Measurements from ENCODE around the gene RANBP10.
"Not testable (repeated sequence)": the region's sequence is repeated elsewhere in the genome, so short reads cannot be mapped to it uniquely, and the experiment has no call there.

Gene RANBP10

GRCh38 chr16:67841198-67841815, 34.9 kb upstream of the RANBP10 start:
- WGBS (ENCODE audit: insufficient coverage): 76% methylated on average over 17 of the region's 17 CpGs
- ChIA-PET CTCF (interaction anchor here (0.9 to 1.9 kb wide), 8 partner anchors 10 to 169 kb away, joined by 3 to 8 read pairs (median 4); no protein-coding TSS in a partner anchor), POLR2A (interaction anchor here (0.6 kb wide), 1 partner anchor 312 kb away, joined by 3 read pairs; no protein-coding TSS in a partner anchor)
- H3K27ac ChIP-seq (ENCODE audit: insufficient read depth in 1 of 2, low read depth in 1 of 2, low read length in 2 of 2, poor library complexity in 1 of 2, severe bottlenecking in 2 of 2): peak overlapping the region in 1 of 2 experiments; percentile 91
- H3K9me3 ChIP-seq (ENCODE audit: control extremely low read depth in 1 of 5, control insufficient read depth in 4 of 5, insufficient read depth in 2 of 5, low read depth in 1 of 5, low read length in 4 of 5): no peaks in the 10 kb centered on the region
- H3K4me1 ChIP-seq (ENCODE audit: control extremely low read depth in 1 of 4, control insufficient read depth in 4 of 4, insufficient read depth in 4 of 4, low read length in 3 of 4): peaks cover 21 to 45% (median 40%) of the 10 kb centered on the region in 4 experiments
- H3K27me3 ChIP-seq (replicated peaks in 2 of 5; ENCODE audit: control insufficient read depth in 4 of 5, insufficient read depth in 5 of 5, low read length in 4 of 5): no peaks in the 10 kb centered on the region
- peaks cover 0 to 9% (median 2%) of the 10 kb centered on the region in 4 experiments for H3K36me3 ChIP-seq (ENCODE audit: control insufficient read depth in 4 of 4, insufficient read depth in 4 of 4, low read length in 3 of 4)
- no peak for DNase-seq
- peak overlapping the region in 5 of 7 experiments; percentile 72 to 98 (median 95) for H3K4me3 ChIP-seq (ENCODE audit: control insufficient read depth in 1 of 7, extremely low read depth in 1 of 7, insufficient read depth in 4 of 7, low read depth in 2 of 7, low read length in 6 of 7)

GRCh38 chr16:67837811-67838210, 31.5 kb upstream of the RANBP10 start:
- H3K4me3 ChIP-seq (ENCODE audit: control insufficient read depth in 1 of 7, extremely low read depth in 1 of 7, insufficient read depth in 4 of 7, low read depth in 2 of 7, low read length in 6 of 7): no peak overlapping the region
- CTCF ChIA-PET: interaction anchor here (0.7 to 3.1 kb wide), 7 partner anchors 14 to 168 kb away, joined by 3 to 11 read pairs (median 5); no protein-coding TSS in a partner anchor
- WGBS (ENCODE audit: insufficient coverage): 96% methylated on average over 2 of the region's 2 CpGs
- no peak for DNase-seq
- no peak overlapping the region for H3K27ac ChIP-seq (ENCODE audit: insufficient read depth in 1 of 2, low read depth in 1 of 2, low read length in 2 of 2, poor library complexity in 1 of 2, severe bottlenecking in 2 of 2)
- POLR2A ChIA-PET: no interaction called here
- no peaks in the 10 kb centered on the region for H3K27me3 ChIP-seq (replicated peaks in 2 of 5; ENCODE audit: control insufficient read depth in 4 of 5, insufficient read depth in 5 of 5, low read length in 4 of 5)
- no peaks in the 10 kb centered on the region for H3K36me3 ChIP-seq (ENCODE audit: control insufficient read depth in 4 of 4, insufficient read depth in 4 of 4, low read length in 3 of 4)
- peaks cover 3 to 21% (median 18%) of the 10 kb centered on the region in 4 experiments for H3K4me1 ChIP-seq (ENCODE audit: control extremely low read depth in 1 of 4, control insufficient read depth in 4 of 4, insufficient read depth in 4 of 4, low read length in 3 of 4)
- no peaks in the 10 kb centered on the region for H3K9me3 ChIP-seq (ENCODE audit: control extremely low read depth in 1 of 5, control insufficient read depth in 4 of 5, insufficient read depth in 2 of 5, low read depth in 1 of 5, low read length in 4 of 5)

GRCh38 chr16:67837190-67837589, 30.8 kb upstream of the RANBP10 start:
- H3K4me1 ChIP-seq (ENCODE audit: control extremely low read depth in 1 of 4, control insufficient read depth in 4 of 4, insufficient read depth in 4 of 4, low read length in 3 of 4): peaks cover 3 to 20% (median 18%) of the 10 kb centered on the region in 4 experiments
- 99% methylated on average over 7 of the region's 10 CpGs for WGBS (ENCODE audit: insufficient coverage)
- H3K4me3 ChIP-seq (ENCODE audit: control insufficient read depth in 1 of 7, extremely low read depth in 1 of 7, insufficient read depth in 4 of 7, low read depth in 2 of 7, low read length in 6 of 7); H3K27me3 ChIP-seq (replicated peaks in 2 of 5; ENCODE audit: control insufficient read depth in 4 of 5, insufficient read depth in 5 of 5, low read length in 4 of 5); H3K9me3 ChIP-seq (ENCODE audit: control extremely low read depth in 1 of 5, control insufficient read depth in 4 of 5, insufficient read depth in 2 of 5, low read depth in 1 of 5, low read length in 4 of 5); H3K27ac ChIP-seq (ENCODE audit: insufficient read depth in 1 of 2, low read depth in 1 of 2, low read length in 2 of 2, poor library complexity in 1 of 2, severe bottlenecking in 2 of 2); DNase-seq; H3K36me3 ChIP-seq (ENCODE audit: control insufficient read depth in 4 of 4, insufficient read depth in 4 of 4, low read length in 3 of 4): not testable (repeated sequence)
- ChIA-PET POLR2A (interaction anchor here (1.1 kb wide), 1 partner anchor 36 kb away, joined by 3 read pairs; no protein-coding TSS in a partner anchor), CTCF (interaction anchor here (0.7 to 3.1 kb wide), 7 partner anchors 13 to 168 kb away, joined by 3 to 11 read pairs (median 5); no protein-coding TSS in a partner anchor)

- ChIA-PET POLR2A (interaction anchor here (1.8 kb wide), 1 partner anchor 12 kb away, joined by 5 read pairs; the partner anchor contains the start of gene NUTF2), CTCF (interaction anchor here (0.5 to 2.1 kb wide), 9 partner anchors 9 to 38 kb away, joined by 3 to 10 read pairs (median 5); partner anchors contain the start of gene NUTF2)
- Histone ChIP-seq H3K27ac (ENCODE audit: insufficient read depth in 1 of 2, low read depth in 1 of 2, low read length in 2 of 2, poor library complexity in 1 of 2, severe bottlenecking in 2 of 2) (peak overlapping the region in 1 of 2 experiments; percentile 81), H3K36me3 (ENCODE audit: control insufficient read depth in 4 of 4, insufficient read depth in 4 of 4, low read length in 3 of 4) (peaks cover 7 to 32% (median 19%) of the 10 kb centered on the region in 4 experiments), H3K27me3 (replicated peaks in 2 of 5; ENCODE audit: control insufficient read depth in 4 of 5, insufficient read depth in 5 of 5, low read length in 4 of 5) (no peaks in the 10 kb centered on the region), H3K4me3 (ENCODE audit: control insufficient read depth in 1 of 7, extremely low read depth in 1 of 7, insufficient read depth in 4 of 7, low read depth in 2 of 7, low read length in 6 of 7) (peak overlapping the region in 6 of 7 experiments; percentile 67 to 83 (median 74)), H3K4me1 (ENCODE audit: control extremely low read depth in 1 of 4, control insufficient read depth in 4 of 4, insufficient read depth in 4 of 4, low read length in 3 of 4) (peaks cover 3 to 18% (median 15%) of the 10 kb centered on the region in 4 experiments), H3K9me3 (ENCODE audit: control extremely low read depth in 1 of 5, control insufficient read depth in 4 of 5, insufficient read depth in 2 of 5, low read depth in 1 of 5, low read length in 4 of 5) (no peaks in the 10 kb centered on the region)
- 85% methylated on average over 10 of the region's 10 CpGs for WGBS (ENCODE audit: insufficient coverage)
- DNase-seq: no peak
These were observed 27.9 kb upstream of the RANBP10 start for GRCh38 chr16:67834242-67834614.

GRCh38 chr16:67833415-67834241, 27.3 kb upstream of the RANBP10 start:
- Histone ChIP-seq H3K4me1 (ENCODE audit: control extremely low read depth in 1 of 4, control insufficient read depth in 4 of 4, insufficient read depth in 4 of 4, low read length in 3 of 4) (peaks cover 3 to 18% (median 15%) of the 10 kb centered on the region in 4 experiments), H3K36me3 (ENCODE audit: control insufficient read depth in 4 of 4, insufficient read depth in 4 of 4, low read length in 3 of 4) (peaks cover 7 to 38% (median 23%) of the 10 kb centered on the region in 4 experiments), H3K9me3 (ENCODE audit: control extremely low read depth in 1 of 5, control insufficient read depth in 4 of 5, insufficient read depth in 2 of 5, low read depth in 1 of 5, low read length in 4 of 5) (no peaks in the 10 kb centered on the region), H3K27me3 (replicated peaks in 2 of 5; ENCODE audit: control insufficient read depth in 4 of 5, insufficient read depth in 5 of 5, low read length in 4 of 5) (no peaks in the 10 kb centered on the region), H3K27ac (ENCODE audit: insufficient read depth in 1 of 2, low read depth in 1 of 2, low read length in 2 of 2, poor library complexity in 1 of 2, severe bottlenecking in 2 of 2) (peak overlapping the region in 1 of 2 experiments; percentile 81), H3K4me3 (ENCODE audit: control insufficient read depth in 1 of 7, extremely low read depth in 1 of 7, insufficient read depth in 4 of 7, low read depth in 2 of 7, low read length in 6 of 7) (peak overlapping the region; percentile 60 to 83 (median 74))
- WGBS (ENCODE audit: insufficient coverage): under 1% methylated on average over 43 of the region's 49 CpGs
- ChIA-PET POLR2A (interaction anchor here (0.8 to 1.8 kb wide), 2 partner anchors 13 to 22 kb away, joined by 3 to 5 read pairs; partner anchors contain the start of gene NUTF2), CTCF (interaction anchor here (0.5 to 2.1 kb wide), 10 partner anchors 9 to 38 kb away, joined by 3 to 10 read pairs (median 5); partner anchors contain the start of gene NUTF2)
- peak; percentile 81 to 93 (median 91) for DNase-seq

GRCh38 chr16:67833030-67833414, 26.7 kb upstream of the RANBP10 start:
- peaks cover 3 to 18% (median 15%) of the 10 kb centered on the region in 4 experiments for H3K4me1 ChIP-seq (ENCODE audit: control extremely low read depth in 1 of 4, control insufficient read depth in 4 of 4, insufficient read depth in 4 of 4, low read length in 3 of 4)
- H3K27ac ChIP-seq (ENCODE audit: insufficient read depth in 1 of 2, low read depth in 1 of 2, low read length in 2 of 2, poor library complexity in 1 of 2, severe bottlenecking in 2 of 2): peak overlapping the region; percentile 19 to 81
- 0% methylated on average over 1 of the region's 3 CpGs for WGBS (ENCODE audit: insufficient coverage)
- no peaks in the 10 kb centered on the region for H3K9me3 ChIP-seq (ENCODE audit: control extremely low read depth in 1 of 5, control insufficient read depth in 4 of 5, insufficient read depth in 2 of 5, low read depth in 1 of 5, low read length in 4 of 5)
- peak in 1 of 3 donors; percentile 6 for DNase-seq
- H3K27me3 ChIP-seq (replicated peaks in 2 of 5; ENCODE audit: control insufficient read depth in 4 of 5, insufficient read depth in 5 of 5, low read length in 4 of 5): no peaks in the 10 kb centered on the region
- peaks cover 11 to 44% (median 26%) of the 10 kb centered on the region in 4 experiments for H3K36me3 ChIP-seq (ENCODE audit: control insufficient read depth in 4 of 4, insufficient read depth in 4 of 4, low read length in 3 of 4)
- ChIA-PET CTCF (interaction anchor here (1.2 to 2.1 kb wide), 7 partner anchors 9 to 39 kb away, joined by 3 to 10 read pairs (median 5); no protein-coding TSS in a partner anchor), POLR2A (interaction anchor here (0.8 kb wide), 1 partner anchor 22 kb away, joined by 3 read pairs; no protein-coding TSS in a partner anchor)
- H3K4me3 ChIP-seq (ENCODE audit: control insufficient read depth in 1 of 7, extremely low read depth in 1 of 7, insufficient read depth in 4 of 7, low read depth in 2 of 7, low read length in 6 of 7): peak overlapping the region; percentile 60 to 83 (median 74)

All from common myeloid progenitor, CD34-positive (primary cell).